Putamen (tissue), 1 donor: Measurements from ENCODE around the gene RGPD6.
"Not testable (repeated sequence)": the region's sequence is repeated elsewhere in the genome, so short reads cannot be mapped to it uniquely, and the experiment has no call there.

Experiments
- DNase-seq: peaks from one replicate; pipeline ENCODE4 v3.0.0-alpha.2; 2016; ENCODE audit warnings: low spot score

The RGPD6 gene

GRCh38 chr2:110576763-110577416 is at the start of gene RGPD6:
RGPD6 (minus strand) TSS chr2:110577222; CDS start chr2:110577024, 198 bp downstream.
- not testable (repeated sequence) for DNase-seq

GRCh38 chr2:110619326-110619939 is 42.4 kb upstream of the RGPD6 start:
- DNase-seq: not testable (repeated sequence)

GRCh38 chr2:110613927-110614326 is 36.9 kb upstream of the RGPD6 start:
- DNase-seq: not testable (repeated sequence)

GRCh38 chr2:110610613-110611250 is 33.7 kb upstream of the RGPD6 start:
- not testable (repeated sequence) for DNase-seq

- DNase-seq: not testable (repeated sequence)
These were observed 33.0 kb upstream of the RGPD6 start for GRCh38 chr2:110609843-110610612.

- not testable (repeated sequence) for DNase-seq
These were observed 31.9 kb upstream of the RGPD6 start for GRCh38 chr2:110608788-110609502.

- not testable (repeated sequence) for DNase-seq
These were observed 28.0 kb upstream of the RGPD6 start for GRCh38 chr2:110605057-110605456.

- not testable (repeated sequence) for DNase-seq
These were observed 27.0 kb upstream of the RGPD6 start for GRCh38 chr2:110603917-110604591.

- not testable (repeated sequence) for DNase-seq
These were observed 25.1 kb upstream of the RGPD6 start for GRCh38 chr2:110602139-110602538.

GRCh38 chr2:110591973-110592372 is 15.0 kb upstream of the RGPD6 start:
- DNase-seq: not testable (repeated sequence)

GRCh38 chr2:110589677-110590330 is 12.8 kb upstream of the RGPD6 start:
- not testable (repeated sequence) for DNase-seq

GRCh38 chr2:110588520-110588919 is 11.5 kb upstream of the RGPD6 start:
- not testable (repeated sequence) for DNase-seq

GRCh38 chr2:110579216-110579965 is 2.4 kb upstream of the RGPD6 start:
- DNase-seq: not testable (repeated sequence)

GRCh38 chr2:110578429-110578828 is 1.4 kb upstream of the RGPD6 start:
- DNase-seq: not testable (repeated sequence)

GRCh38 chr2:110499755-110500377 is 77.2 kb downstream of the RGPD6 start:
- DNase-seq: not testable (repeated sequence)

GRCh38 chr2:110496027-110496426 is 81.0 kb downstream of the RGPD6 start:
- not testable (repeated sequence) for DNase-seq

- not testable (repeated sequence) for DNase-seq
These were observed 82.5 kb downstream of the RGPD6 start for GRCh38 chr2:110494488-110494887.

GRCh38 chr2:110488991-110489390 is 88.0 kb downstream of the RGPD6 start:
- DNase-seq: not testable (repeated sequence)

- not testable (repeated sequence) for DNase-seq
These were observed 94.3 kb downstream of the RGPD6 start for GRCh38 chr2:110482697-110483096.
